ENCODE data around the gene NEK4.
"Not testable (repeated sequence)": the region's sequence is repeated elsewhere in the genome, so short reads cannot be mapped to it uniquely, and the experiment has no call there.

Gene NEK4

DNA sequence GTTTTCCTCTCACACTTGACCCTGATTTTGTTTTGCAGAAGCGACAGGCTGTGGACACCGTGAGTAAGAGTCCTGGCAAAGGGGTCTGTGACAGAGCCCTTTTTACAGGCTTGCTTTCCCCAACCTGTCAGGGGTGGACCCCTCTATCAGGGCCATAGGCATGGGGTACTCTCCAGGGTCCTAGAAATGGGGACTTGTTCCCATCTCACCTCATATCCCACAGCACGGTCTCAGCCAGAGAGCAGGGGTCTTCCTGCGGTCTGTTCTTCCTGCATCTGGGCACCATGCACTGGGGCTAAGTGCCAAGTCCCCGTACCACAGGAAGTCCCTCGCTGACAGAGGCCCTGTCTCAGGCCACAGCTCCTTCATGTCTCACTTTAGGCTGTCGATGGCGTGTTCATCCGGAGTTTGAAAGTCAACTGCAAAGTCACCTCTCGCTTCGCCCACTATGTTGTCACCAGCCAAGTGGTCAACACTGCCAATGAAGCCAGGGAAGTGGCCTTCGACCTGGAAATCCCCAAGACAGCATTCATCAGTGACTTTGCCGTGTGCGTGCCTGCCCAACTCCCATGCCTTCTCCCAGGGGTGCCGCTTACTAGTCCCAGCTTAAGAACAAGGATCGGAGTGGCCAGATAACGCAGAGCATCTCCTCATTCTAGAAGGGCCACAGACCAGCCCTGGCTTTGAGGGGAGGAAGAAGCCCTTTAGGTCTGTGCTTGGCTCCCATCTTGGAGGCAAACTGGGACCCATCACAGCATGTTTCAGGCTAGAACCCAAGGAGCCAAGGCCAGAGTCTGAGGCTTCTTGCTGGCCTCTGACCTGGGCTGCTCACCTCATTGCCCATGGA is 7.4 kb upstream of the NEK4 start:
- FAIRE-seq, result no peak

DNA sequence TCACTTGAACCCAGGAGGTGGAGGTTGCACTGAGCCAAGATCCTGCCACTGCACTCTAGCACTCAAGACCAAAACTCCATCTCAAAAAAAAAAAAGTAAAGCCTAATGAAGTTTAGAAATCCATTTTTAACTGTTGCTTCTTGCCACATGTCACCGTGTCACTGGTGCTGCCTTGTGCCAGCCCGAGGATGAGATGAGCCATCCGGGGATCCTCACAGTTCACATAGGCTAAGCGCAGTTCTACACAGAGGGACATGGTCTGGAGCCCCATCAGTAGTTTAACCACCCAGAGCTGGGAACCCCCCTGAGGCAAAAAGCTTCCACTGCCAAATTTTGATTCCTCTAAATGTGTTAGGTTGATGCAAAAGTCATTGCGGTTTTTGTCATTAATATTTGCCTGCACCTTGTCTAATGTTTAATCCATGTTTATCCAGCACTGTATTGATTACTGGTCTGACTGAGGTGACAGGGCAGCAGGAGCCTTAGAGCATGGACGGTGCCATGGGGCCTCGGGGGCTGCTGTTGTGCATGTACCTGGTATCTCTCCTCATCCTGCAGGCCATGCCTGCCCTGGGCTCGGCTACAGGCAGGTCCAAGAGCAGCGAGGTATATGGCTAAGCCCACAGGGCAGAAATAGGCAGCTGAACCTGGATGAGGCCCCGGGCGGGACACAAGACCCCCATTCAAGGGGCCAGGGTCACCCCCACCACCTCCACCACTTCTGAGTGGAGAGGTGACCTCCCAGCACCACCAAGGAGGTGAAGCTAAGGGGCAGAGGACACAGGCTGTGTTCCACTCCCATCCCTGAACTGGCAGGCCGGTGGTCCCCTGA is 6.6 kb upstream of the NEK4 start, which contains the start of gene ITIH1:
Gene ITIH1, plus strand, starts transcription at position 473 of the 832 bp plus-strand sequence. Its CDS starts 17 bp downstream, at position 490.
- no peak for FAIRE-seq

GRCh38 chr3:52776486-52776885 is 5.7 kb upstream of the NEK4 start:
- not testable (repeated sequence) for FAIRE-seq

GRCh38 chr3:52775877-52776276 is 5.1 kb upstream of the NEK4 start:
- FAIRE-seq, result no peak

DNA sequence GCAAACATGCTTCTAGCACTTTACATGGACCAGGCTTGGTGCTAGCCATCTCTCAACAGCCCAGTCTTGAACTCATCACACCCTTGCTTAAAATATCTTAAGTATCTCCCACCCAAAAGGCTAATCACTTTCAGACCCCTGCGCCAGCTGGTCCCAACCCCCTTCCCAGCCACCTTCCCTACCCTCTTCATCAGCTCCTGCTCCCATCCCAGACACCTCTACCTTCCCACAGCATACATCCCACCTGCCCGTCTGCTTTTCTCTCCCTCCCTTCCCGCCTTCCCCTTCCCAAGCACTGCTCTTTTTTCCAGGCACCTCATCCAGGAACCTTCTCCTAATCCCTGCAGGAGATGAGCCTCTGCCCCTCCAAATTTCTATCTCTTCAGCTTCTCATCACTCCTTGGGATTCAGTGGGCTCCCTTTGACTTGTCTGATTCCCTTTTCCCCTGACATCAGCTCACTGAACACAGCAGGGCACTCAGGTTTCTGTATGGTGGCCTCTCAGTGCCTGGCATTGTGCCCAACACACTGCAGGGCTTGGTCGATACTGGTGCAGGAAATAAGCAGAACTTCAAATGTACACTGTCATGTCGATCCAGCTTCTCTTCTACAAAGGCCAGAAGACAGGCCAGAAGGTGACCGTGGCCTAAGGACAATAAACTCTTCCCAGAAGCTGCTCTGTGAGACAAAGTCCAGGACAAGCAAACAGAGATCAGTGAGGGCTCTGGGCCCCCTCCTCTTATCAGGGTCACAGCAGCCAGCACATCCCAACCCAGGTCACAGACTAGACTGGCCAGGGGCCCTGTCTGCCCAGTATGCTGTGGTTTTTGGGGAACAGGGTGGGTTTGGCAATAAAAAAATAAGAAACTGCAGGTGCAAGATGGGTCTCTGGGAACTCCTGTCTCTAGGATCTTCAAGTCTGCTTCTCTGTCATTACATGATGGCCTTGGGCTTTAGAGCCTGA is 4.4 kb upstream of the NEK4 start:
- no peak for FAIRE-seq

- FAIRE-seq, result no peak
These were observed 3.5 kb upstream of the NEK4 start for GRCh38 chr3:52774066-52774713.

GRCh38 chr3:52773361-52774065 is 2.8 kb upstream of the NEK4 start:
- no peak for FAIRE-seq

- no peak for FAIRE-seq
These were observed 962 bp upstream of the NEK4 start for GRCh38 chr3:52771702-52772101.

- no peak for FAIRE-seq
These were observed 568 bp upstream of the NEK4 start for GRCh38 chr3:52771334-52771681.

DNA sequence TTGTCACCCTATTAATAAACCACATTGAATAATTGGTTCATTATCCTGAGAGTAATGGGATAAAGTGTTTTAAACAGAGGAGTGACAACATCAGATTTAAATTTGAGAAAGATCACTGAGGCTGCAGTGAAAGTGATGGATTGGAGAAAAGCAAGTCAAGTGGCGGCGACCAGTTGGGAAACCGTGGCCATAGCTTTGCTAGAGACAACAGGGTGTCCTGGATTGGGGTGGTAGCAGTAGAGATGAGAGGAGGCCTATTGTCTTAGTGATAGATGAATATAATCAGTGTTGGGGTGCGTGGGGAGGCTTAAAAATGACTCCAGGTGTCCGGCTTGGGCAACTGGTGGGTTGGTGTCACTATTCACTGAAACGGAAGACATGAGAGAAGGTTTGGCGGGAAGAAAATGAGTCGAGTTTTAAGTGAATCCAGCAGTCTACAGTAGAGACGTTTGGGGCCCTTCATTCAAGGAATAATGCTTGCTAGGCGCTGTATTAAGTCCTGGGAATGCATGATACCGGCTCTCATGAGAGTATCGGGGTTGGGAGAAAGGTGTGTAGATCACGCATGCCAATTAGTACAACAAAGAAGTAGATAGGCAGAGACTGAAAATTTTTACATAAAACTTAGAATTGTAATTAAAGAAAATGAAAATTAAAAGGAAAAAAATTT is 819 bp downstream of the NEK4 start:
- no peak for FAIRE-seq

DNA sequence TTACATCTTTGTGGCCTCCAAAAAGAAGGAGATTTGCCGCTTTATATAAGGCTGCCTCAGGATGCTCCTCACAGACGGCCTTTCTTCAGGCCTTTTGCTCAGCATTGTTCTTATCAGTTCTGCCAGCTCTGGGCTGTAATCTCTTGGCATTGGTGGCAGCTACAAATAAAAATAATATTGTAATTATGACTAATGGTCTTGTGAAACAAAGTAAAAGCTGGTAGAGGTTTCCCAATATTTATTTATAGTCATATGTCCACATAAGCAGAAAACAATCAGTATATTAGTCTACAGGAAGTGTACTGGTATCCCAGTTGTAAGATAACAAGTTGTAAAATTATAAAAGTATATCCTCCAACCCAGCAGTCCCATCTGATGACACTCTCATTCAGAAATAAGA is 7.3 kb downstream of the NEK4 start:
- no peak for FAIRE-seq

DNA sequence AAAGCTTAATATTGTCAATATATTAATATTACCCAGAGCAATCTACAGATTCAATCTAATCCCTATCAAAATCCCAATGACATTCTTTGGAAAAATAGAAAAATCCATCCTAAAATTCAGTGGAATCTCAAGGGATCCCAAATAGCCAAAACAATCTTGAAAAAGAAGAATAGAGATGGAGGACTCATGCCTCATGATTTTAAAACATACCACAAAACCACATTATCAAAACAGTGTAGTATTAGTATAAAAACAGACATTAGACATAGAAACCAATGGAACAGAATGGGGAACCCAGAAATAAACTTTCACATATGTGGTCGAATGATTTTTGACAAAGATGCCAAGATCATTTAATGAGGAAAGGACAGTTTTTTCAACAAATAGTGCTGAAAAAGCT is 14.6 kb downstream of the NEK4 start:
- FAIRE-seq, result no peak

DNA sequence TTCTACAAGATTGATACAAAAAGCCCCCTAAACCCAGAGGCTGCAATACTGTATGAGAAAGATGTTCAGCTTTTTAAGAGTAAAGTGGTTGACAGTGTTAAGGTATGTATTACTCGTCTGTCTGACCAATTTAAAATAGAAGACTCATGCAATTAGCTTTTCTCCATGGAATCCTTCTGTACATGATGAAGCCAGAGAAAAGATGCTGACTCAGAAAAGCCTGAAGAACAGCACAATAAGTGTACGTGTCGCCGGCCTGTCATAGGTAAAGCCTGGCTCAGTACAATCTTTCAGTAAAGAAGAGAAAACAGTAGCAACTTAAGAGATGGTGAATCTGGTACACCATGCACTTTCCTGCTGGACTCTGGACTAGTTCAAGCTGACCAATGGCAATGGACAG is 16.4 kb downstream of the NEK4 start:
- FAIRE-seq, result no peak

GRCh38 chr3:52752045-52752660 is 18.6 kb downstream of the NEK4 start:
- no peak for FAIRE-seq

DNA sequence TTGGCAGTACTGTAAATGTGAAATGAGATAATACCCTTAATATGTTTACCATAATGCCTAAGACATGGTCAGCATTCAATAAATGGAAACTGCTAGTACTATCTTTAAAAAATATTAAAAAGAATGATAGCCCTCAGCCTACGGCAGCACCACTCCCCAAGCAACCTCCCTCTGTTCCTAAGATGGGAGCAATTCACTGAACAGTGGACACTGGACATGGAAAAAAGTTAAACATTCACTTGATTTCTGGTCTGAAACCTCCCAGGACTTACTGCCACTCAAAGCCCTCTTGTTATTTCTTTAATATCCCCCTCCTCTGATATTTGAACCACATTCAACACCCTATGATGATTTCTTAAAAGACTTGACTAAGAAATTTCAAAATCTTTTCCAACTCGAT is 27.0 kb downstream of the NEK4 start:
- FAIRE-seq, result no peak

- peak; percentile 95 for FAIRE-seq
These were observed 27.6 kb downstream of the NEK4 start for GRCh38 chr3:52743152-52743551.

GRCh38 chr3:52742418-52743041 is 28.2 kb downstream of the NEK4 start:
- peak; percentile 97 for FAIRE-seq

DNA sequence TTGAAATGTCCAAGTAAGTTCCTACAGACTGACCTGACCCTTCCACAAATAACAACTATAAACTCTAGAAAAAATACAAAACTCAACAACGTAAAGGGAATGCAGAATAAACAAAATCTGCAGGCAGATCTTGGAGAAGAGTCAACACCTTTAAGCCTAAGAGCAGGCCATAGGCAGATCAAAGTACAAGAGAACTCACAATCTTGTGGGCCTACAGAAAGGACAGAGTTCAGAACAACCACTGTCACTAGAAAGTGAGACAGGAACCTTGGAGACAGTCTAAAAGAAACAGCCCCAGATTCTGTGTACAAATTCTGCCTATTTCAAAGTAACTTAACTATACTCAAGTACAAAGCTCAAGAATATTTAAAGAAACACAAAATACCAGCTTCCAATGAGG is 31.0 kb downstream of the NEK4 start:
- no peak for FAIRE-seq

- no peak for FAIRE-seq
These were observed 37.4 kb downstream of the NEK4 start for GRCh38 chr3:52733256-52733891.

GRCh38 chr3:52731590-52731989 is 39.1 kb downstream of the NEK4 start:
- no peak for FAIRE-seq
